ENCODE data around the gene VPS35L. TPM values are rescaled to one million over a fixed set of nuclear protein-coding genes. Genes with fewer than 3 reads are reported as not detected.

VPS35L gene
- total and polyA plus RNA-seq, 10 of the 15 experiments (the other 5 are each of a cell fraction or from before 2014, with no cell fraction given): 14.9 to 44.1 (median 26.3) TPM

DNA sequence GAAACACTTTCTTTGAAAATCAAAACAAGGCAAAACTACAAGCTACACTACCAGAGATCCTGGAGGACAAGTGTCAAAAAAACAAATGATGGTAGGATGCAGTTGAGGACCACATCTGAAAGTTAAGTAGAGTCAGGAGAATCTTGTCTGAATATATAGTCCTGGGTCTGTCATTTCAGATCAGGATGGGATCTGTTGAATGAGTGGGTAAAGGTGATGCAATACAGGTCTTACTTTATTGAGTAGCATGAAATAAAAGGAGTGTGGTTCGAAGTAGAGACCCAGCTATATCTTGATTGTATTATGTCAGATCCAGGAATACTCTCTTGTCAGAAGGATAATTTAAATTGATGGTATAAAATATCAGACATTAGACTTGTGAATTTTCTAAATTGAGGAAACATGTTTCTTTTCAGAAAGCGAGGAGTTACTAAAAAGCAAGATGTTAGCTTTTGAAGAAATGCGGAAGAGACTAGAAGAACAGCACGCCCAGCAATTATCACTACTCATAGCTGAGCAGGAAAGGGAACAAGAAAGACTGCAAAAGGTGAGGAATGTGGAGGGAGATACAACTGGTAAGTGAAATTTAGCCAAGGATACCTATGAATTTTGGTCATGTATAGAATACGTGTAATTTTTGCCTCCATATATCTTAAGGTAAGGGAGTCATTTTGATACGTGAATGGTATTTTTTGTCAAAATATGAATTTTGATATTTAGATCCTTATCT, 15.1 kb upstream of the VPS35L start (continued):
- TF ChIP-seq, protein P1, sequence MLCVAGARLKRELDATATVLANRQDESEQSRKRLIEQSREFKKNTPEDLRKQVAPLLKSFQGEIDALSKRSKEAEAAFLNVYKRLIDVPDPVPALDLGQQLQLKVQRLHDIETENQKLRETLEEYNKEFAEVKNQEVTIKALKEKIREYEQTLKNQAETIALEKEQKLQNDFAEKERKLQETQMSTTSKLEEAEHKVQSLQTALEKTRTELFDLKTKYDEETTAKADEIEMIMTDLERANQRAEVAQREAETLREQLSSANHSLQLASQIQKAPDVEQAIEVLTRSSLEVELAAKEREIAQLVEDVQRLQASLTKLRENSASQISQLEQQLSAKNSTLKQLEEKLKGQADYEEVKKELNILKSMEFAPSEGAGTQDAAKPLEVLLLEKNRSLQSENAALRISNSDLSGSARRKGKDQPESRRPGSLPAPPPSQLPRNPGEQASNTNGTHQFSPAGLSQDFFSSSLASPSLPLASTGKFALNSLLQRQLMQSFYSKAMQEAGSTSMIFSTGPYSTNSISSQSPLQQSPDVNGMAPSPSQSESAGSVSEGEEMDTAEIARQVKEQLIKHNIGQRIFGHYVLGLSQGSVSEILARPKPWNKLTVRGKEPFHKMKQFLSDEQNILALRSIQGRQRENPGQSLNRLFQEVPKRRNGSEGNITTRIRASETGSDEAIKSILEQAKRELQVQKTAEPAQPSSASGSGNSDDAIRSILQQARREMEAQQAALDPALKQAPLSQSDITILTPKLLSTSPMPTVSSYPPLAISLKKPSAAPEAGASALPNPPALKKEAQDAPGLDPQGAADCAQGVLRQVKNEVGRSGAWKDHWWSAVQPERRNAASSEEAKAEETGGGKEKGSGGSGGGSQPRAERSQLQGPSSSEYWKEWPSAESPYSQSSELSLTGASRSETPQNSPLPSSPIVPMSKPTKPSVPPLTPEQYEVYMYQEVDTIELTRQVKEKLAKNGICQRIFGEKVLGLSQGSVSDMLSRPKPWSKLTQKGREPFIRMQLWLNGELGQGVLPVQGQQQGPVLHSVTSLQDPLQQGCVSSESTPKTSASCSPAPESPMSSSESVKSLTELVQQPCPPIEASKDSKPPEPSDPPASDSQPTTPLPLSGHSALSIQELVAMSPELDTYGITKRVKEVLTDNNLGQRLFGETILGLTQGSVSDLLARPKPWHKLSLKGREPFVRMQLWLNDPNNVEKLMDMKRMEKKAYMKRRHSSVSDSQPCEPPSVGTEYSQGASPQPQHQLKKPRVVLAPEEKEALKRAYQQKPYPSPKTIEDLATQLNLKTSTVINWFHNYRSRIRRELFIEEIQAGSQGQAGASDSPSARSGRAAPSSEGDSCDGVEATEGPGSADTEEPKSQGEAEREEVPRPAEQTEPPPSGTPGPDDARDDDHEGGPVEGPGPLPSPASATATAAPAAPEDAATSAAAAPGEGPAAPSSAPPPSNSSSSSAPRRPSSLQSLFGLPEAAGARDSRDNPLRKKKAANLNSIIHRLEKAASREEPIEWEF (IDR thresholded peaks at IDR 0.05; ENCODE audit: insufficient replicate concordance, low read depth, low read length): no peak
- no peak for TF ChIP-seq IKZF2 (IDR thresholded peaks at IDR 0.05)
- TF ChIP-seq FOS (IDR thresholded peaks at IDR 0.05; ENCODE audit: borderline replicate concordance, extremely low read depth, insufficient read length): no peak
- TF ChIP-seq CEBPZ (IDR thresholded peaks at IDR 0.05; ENCODE audit: low read depth, low read length): no peak
- no peak for TF ChIP-seq SREBF1 (IDR thresholded peaks at IDR 0.05; ENCODE audit: low read length)
- TF ChIP-seq BCL11A (IDR thresholded peaks at IDR 0.05; ENCODE audit: low read depth, low read length): no peak
- no peak for TF ChIP-seq RBBP5 (conservative IDR thresholded peaks at IDR 0.05)
